SK-N-SH (cell line): ENCODE data around the gene B3GNT3.

Experiments used
- CHD2 ChIP-seq: fragments of 150-350 bp; IDR thresholded peaks from 2 replicates; pipeline ENCODE4 v1.6.1; 2018; ENCODE audit warnings: low read length; ENCODE audit not compliant: partially characterized antibody
- CTCF ChIP-seq: fragments of 200-600 bp; sonication (generic); IDR thresholded peaks from 2 replicates; pipeline ENCODE4 v1.6.1; 2017; ENCODE audit warnings: antibody characterized with exemption, mild to moderate bottlenecking, moderate library complexity
- RAD21 ChIP-seq: IDR thresholded peaks from 2 replicates; pipeline ENCODE4 v1.6.1; 2012; ENCODE audit warnings: mild to moderate bottlenecking, low read length
- REST ChIP-seq: IDR thresholded peaks from 2 replicates; pipeline ENCODE4 v1.6.1; 2012; ENCODE audit warnings: mild to moderate bottlenecking, low read depth, low read length, moderate library complexity
- TAF1 ChIP-seq: IDR thresholded peaks from 2 replicates; pipeline ENCODE4 v1.6.1; 2012; ENCODE audit warnings: low read depth, mild to moderate bottlenecking, low read length, moderate library complexity, borderline replicate concordance
- TCF12 ChIP-seq: IDR thresholded peaks from 2 replicates; pipeline ENCODE4 v1.4.0; 2012
- TEAD4 ChIP-seq: IDR thresholded peaks from 2 replicates; pipeline ENCODE4 v1.4.0; 2012; ENCODE audit warnings: mild to moderate bottlenecking, borderline replicate concordance; ENCODE audit not compliant: insufficient read depth
- USF1 ChIP-seq: IDR thresholded peaks from 2 replicates; pipeline ENCODE4 v1.4.0; 2012; ENCODE audit warnings: low read depth, borderline replicate concordance
- TF ChIP-seq, protein P1 (sequence below): IDR thresholded peaks from 2 replicates; pipeline ENCODE4; 2012

- TF ChIP-seq TEAD4 (no peak), TAF1 (no peak), CTCF (no peak), REST (no peak), USF1 (no peak), TCF12 (no peak), CHD2 (no peak), RAD21 (no peak)
- TF ChIP-seq, protein P1, sequence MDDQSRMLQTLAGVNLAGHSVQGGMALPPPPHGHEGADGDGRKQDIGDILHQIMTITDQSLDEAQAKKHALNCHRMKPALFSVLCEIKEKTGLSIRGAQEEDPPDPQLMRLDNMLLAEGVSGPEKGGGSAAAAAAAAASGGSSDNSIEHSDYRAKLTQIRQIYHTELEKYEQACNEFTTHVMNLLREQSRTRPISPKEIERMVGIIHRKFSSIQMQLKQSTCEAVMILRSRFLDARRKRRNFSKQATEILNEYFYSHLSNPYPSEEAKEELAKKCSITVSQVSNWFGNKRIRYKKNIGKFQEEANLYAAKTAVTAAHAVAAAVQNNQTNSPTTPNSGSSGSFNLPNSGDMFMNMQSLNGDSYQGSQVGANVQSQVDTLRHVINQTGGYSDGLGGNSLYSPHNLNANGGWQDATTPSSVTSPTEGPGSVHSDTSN = no peak
Observed at GRCh38 chr19:17755443-17755890, 39.5 kb upstream of the B3GNT3 start.
